Mucosa of rectum (tissue), 2 donors: Measurements from ENCODE around the gene INSR.
"Not testable (repeated sequence)": the region's sequence is repeated elsewhere in the genome, so short reads cannot be mapped to it uniquely, and the experiment has no call there.

ENCODE experiments used
- H3K27ac ChIP-seq, 2 donors: one replicate each; pipeline ENCODE4 v1.7.0; 2013; ENCODE audit warnings: inconsistent platforms in 2 of 2, low read depth in 2 of 2, low read length in 2 of 2
- H3K27me3 ChIP-seq, 2 donors: one replicate each; pipeline ENCODE4 v1.7.0; 2013; ENCODE audit warnings: low read length in 2 of 2; ENCODE audit not compliant: control insufficient read depth in 2 of 2, insufficient read depth in 2 of 2
- H3K36me3 ChIP-seq, 2 donors: one replicate each; pipeline ENCODE4 v1.7.0; 2013; ENCODE audit warnings: low read length in 2 of 2; ENCODE audit not compliant: control insufficient read depth in 2 of 2, insufficient read depth in 2 of 2
- H3K4me1 ChIP-seq, 2 donors: one replicate each; pipeline ENCODE4 v1.7.0; 2013; ENCODE audit warnings: low read length in 2 of 2, mild to moderate bottlenecking in 1 of 2; ENCODE audit not compliant: control insufficient read depth in 2 of 2, insufficient read depth in 2 of 2
- H3K4me3 ChIP-seq, 2 donors: one replicate each; pipeline ENCODE4 v1.7.0; 2013; ENCODE audit warnings: low read length in 2 of 2
- H3K9ac ChIP-seq, 2 donors: one replicate each; pipeline ENCODE4 v1.7.0; 2013; ENCODE audit warnings: low read length in 2 of 2, low read depth in 1 of 2, mild to moderate bottlenecking in 1 of 2
- H3K9me3 ChIP-seq, 2 donors: one replicate each; pipeline ENCODE4 v1.7.0; 2013; ENCODE audit warnings: low read length in 2 of 2; ENCODE audit not compliant: control insufficient read depth in 2 of 2
- donor health status: healthy.
- donor health status: Normal muscosa, but diverticular disease.

Gene INSR

DNA sequence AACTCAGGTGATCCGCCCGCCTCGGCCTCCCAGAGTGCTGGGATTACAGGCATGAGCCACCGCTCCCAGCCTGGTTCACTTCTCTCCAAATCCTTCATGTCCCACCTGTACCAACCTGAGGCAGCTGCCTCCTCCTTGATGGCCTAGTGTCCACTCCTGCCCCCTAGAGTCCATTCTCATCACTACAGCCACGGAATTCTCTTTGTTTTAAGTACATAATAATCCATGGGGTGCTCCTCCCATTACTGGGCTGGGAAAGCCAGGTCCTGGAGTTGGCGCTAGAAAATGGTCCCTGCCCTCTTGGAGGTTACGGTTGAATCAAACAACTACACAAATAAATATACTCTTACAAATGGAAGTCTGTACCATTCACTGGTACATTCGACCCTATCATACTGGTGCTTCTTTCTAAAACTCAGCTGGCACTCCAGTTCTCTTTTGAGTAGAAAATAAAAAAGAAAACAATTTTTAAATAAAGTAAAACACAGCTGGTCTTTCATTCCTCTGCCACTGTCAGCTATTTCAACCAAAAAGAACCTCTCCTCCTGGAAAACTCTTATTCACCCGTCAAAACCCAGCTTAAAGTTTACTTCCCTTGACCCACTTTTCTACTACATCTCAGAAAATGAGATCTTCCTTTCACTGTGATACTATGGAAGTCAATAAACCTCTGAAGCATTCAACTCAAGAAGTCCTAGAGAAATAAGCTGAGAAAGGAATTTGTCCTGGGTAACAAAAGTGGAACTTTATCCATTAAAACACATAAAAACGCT is 32.1 kb upstream of the INSR start:
- H3K4me1 ChIP-seq, result no peaks in the 10 kb centered on the region
- H3K4me3 ChIP-seq, result no peak overlapping the region
- no peak overlapping the region for H3K27ac ChIP-seq
- no peak overlapping the region for H3K9ac ChIP-seq
- no peaks in the 10 kb centered on the region for H3K36me3 ChIP-seq
- no peaks in the 10 kb centered on the region for H3K9me3 ChIP-seq
- H3K27me3 ChIP-seq, result no peaks in the 10 kb centered on the region

GRCh38 chr19:7318176-7318575 is 24.0 kb upstream of the INSR start:
- Histone ChIP-seq H3K27ac (no peak overlapping the region), H3K27me3 (no peaks in the 10 kb centered on the region), H3K9me3 (no peaks in the 10 kb centered on the region), H3K9ac (no peak overlapping the region), H3K4me3 (no peak overlapping the region), H3K4me1 (no peaks in the 10 kb centered on the region), H3K36me3 (no peaks in the 10 kb centered on the region)

GRCh38 chr19:7312816-7313215 is 18.6 kb upstream of the INSR start:
- H3K27ac ChIP-seq, result no peak overlapping the region
- H3K4me3 ChIP-seq, result no peak overlapping the region
- no peak overlapping the region for H3K9ac ChIP-seq
- H3K36me3 ChIP-seq, result no peaks in the 10 kb centered on the region
- no peaks in the 10 kb centered on the region for H3K9me3 ChIP-seq
- no peaks in the 10 kb centered on the region for H3K27me3 ChIP-seq
- no peaks in the 10 kb centered on the region for H3K4me1 ChIP-seq

GRCh38 chr19:7311911-7312310 is 17.7 kb upstream of the INSR start:
- Histone ChIP-seq H3K27me3 (no peaks in the 10 kb centered on the region), H3K4me3 (no peak overlapping the region), H3K27ac (no peak overlapping the region), H3K9me3 (no peaks in the 10 kb centered on the region), H3K36me3 (no peaks in the 10 kb centered on the region), H3K9ac (no peak overlapping the region), H3K4me1 (no peaks in the 10 kb centered on the region)

- Histone ChIP-seq H3K27ac (peak overlapping the region in 1 of 2 donors; percentile 23), H3K9ac (peak overlapping the region in 1 of 2 donors; percentile 3)
- H3K9me3 ChIP-seq, H3K4me3 ChIP-seq, H3K36me3 ChIP-seq, H3K27me3 ChIP-seq, H3K4me1 ChIP-seq: not testable (repeated sequence)
Observed at GRCh38 chr19:7308327-7308726, 14.1 kb upstream of the INSR start.

DNA sequence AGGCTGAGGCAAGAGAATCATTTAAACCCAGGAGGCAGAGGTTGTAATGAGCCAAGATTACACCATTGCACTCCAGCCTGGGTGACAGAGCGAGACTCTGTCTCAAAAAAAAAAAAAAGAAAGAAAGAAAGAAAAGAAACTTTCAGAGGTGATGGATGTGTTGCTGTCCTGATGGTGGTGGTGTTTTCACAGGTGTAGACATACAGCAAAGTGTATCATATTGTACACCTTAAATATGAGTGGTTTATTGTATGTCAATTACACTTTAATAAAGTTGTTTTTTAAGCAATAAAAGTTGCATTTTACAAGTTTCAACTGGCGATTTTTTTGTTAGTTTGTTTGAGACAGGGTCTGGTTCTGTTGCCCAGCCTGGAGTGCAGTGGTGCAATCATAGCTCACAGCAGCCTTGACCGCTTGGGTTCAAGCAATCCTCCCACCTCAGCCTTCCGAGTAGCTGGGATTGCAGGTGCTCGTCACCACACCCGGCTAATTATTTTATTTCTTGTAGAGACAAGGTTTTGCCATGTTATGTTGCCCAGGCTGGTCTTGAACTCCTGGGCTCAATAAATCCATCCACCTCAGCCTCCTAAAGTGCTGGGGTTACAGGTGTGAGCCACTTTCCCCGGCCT is 13.5 kb upstream of the INSR start:
- no peaks in the 10 kb centered on the region for H3K36me3 ChIP-seq
- H3K4me1 ChIP-seq, result peaks cover 3 to 10% of the 10 kb centered on the region in 2 donors
- H3K9me3 ChIP-seq, result no peaks in the 10 kb centered on the region
- H3K27me3 ChIP-seq, result no peaks in the 10 kb centered on the region
- peak overlapping the region in 1 of 2 donors; percentile 3 for H3K9ac ChIP-seq
- no peak overlapping the region for H3K4me3 ChIP-seq
- peak overlapping the region in 1 of 2 donors; percentile 23 for H3K27ac ChIP-seq

DNA sequence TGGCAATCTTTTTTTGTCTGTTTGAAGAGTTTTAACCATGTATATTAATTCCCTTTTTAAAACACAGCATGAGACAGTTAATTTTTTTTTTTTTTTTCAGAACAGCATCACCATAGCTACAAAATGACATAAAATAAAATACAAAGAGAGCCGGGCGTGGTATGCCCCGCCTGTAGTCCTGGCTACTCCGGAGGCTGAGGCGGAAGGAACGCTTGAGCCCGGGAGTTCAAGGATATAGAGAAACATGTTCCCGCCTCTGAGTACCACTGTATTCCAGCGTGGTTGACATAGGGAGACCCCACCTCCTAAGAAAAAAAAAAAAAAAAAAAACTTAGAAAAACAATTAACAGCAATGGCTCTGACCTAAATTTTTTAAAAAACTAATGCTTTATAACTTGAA is 10.0 kb upstream of the INSR start:
- Histone ChIP-seq H3K9ac (no peak overlapping the region), H3K4me3 (no peak overlapping the region), H3K9me3 (no peaks in the 10 kb centered on the region), H3K27ac (no peak overlapping the region), H3K36me3 (no peaks in the 10 kb centered on the region), H3K27me3 (no peaks in the 10 kb centered on the region), H3K4me1 (peaks cover 11 to 13% of the 10 kb centered on the region in 2 donors)

- H3K27ac ChIP-seq, result no peak overlapping the region
- H3K27me3 ChIP-seq, result no peaks in the 10 kb centered on the region
- no peak overlapping the region for H3K9ac ChIP-seq
- H3K4me1 ChIP-seq, result peaks cover 11 to 13% of the 10 kb centered on the region in 2 donors
- H3K36me3 ChIP-seq, result no peaks in the 10 kb centered on the region
- no peaks in the 10 kb centered on the region for H3K9me3 ChIP-seq
- H3K4me3 ChIP-seq, result no peak overlapping the region
Observed at GRCh38 chr19:7303470-7303869, 9.3 kb upstream of the INSR start.

- no peak overlapping the region for H3K9ac ChIP-seq
- no peaks in the 10 kb centered on the region for H3K27me3 ChIP-seq
- no peaks in the 10 kb centered on the region for H3K36me3 ChIP-seq
- peaks cover 11 to 13% of the 10 kb centered on the region in 2 donors for H3K4me1 ChIP-seq
- H3K4me3 ChIP-seq, result no peak overlapping the region
- H3K9me3 ChIP-seq, result no peaks in the 10 kb centered on the region
- no peak overlapping the region for H3K27ac ChIP-seq
Observed at GRCh38 chr19:7301525-7301924, 7.3 kb upstream of the INSR start.

- Histone ChIP-seq H3K27ac (no peak overlapping the region), H3K9ac (no peak overlapping the region), H3K4me3 (no peak overlapping the region), H3K36me3 (no peaks in the 10 kb centered on the region), H3K27me3 (no peaks in the 10 kb centered on the region), H3K9me3 (no peaks in the 10 kb centered on the region), H3K4me1 (peaks cover 15 to 23% of the 10 kb centered on the region in 2 donors)
Observed at GRCh38 chr19:7297742-7298141, 3.5 kb upstream of the INSR start.
